Adipocyte (in vitro differentiated cells): Measurements from ENCODE around the gene ATAT1.

Experiments used
- DNase-seq: peaks from one replicate; pipeline ENCODE4 v3.0.0-alpha.2; 2015; ENCODE audit warnings: low read depth
- H3K27me3 ChIP-seq: replicated peaks from 2 replicates; pipeline ENCODE4 v1.7.0; 2013; ENCODE audit warnings: mild to moderate bottlenecking, low read length, moderate library complexity; ENCODE audit not compliant: control insufficient read depth, insufficient read depth
- H3K36me3 ChIP-seq: 2 replicates; pipeline ENCODE4 v1.7.0; 2013; ENCODE audit warnings: low read length, mild to moderate bottlenecking, moderate library complexity; ENCODE audit not compliant: control insufficient read depth, insufficient read depth, severe bottlenecking
- H3K4me1 ChIP-seq: 2 replicates; pipeline ENCODE4 v1.7.0; 2013; ENCODE audit warnings: mild to moderate bottlenecking, low read length, moderate library complexity; ENCODE audit not compliant: control insufficient read depth, insufficient read depth
- H3K4me3 ChIP-seq: 2 replicates; pipeline ENCODE4 v1.7.0; 2013; ENCODE audit warnings: mild to moderate bottlenecking, low read length, moderate library complexity
- H3K9ac ChIP-seq: 2 replicates; pipeline ENCODE4 v1.7.0; 2013; ENCODE audit warnings: mild to moderate bottlenecking, low read length, moderate library complexity
- H3K9me3 ChIP-seq: 2 replicates; pipeline ENCODE4 v1.7.0; 2013; ENCODE audit warnings: mild to moderate bottlenecking, low read length, moderate library complexity; ENCODE audit not compliant: control insufficient read depth

ATAT1 gene

DNA sequence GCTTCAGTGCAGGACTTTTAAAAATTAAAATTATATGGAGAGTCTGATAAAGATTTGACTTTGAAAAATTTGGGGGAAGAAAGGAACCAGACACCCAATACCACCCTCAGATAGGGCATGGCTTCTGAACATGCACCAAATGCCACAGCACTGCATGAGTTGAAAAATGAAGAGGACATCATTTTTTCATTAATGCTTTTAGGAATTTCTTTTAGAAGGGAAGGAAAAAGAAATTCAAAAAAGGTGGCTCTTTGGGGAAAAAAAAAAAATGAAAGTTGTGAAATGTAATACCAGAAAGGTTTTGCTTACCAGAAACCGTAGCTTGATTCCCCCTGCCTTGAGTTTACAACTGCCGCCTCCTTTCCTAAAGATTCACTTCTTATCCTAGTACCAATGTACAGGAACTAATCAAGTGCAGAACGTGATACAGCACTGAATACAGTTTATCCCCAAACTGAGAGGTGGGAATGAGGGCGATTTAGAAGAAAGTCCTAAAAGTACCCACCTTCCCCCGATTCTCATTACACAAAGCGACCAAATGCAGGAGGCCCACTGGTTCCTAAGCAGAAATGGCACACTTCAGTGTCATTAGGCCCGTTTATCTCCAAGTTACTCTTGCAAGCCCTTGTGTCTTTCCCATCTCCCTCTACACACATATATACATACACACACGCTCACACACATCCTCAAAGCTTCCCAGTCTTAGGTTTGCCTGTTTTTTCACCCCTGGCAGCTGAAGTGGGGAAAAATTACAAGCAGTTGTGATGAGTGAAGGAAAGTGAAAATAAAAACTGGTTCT lies 12.4 kb upstream of the ATAT1 start:
- Histone ChIP-seq H3K4me3 (peak overlapping the region; percentile 87), H3K27me3 (no peaks in the 10 kb centered on the region), H3K9me3 (no peaks in the 10 kb centered on the region), H3K9ac (peak overlapping the region; percentile 98), H3K36me3 (peaks cover 20% of the 10 kb centered on the region), H3K4me1 (peaks cover 49% of the 10 kb centered on the region)
- DNase-seq = peak; percentile 44

DNA sequence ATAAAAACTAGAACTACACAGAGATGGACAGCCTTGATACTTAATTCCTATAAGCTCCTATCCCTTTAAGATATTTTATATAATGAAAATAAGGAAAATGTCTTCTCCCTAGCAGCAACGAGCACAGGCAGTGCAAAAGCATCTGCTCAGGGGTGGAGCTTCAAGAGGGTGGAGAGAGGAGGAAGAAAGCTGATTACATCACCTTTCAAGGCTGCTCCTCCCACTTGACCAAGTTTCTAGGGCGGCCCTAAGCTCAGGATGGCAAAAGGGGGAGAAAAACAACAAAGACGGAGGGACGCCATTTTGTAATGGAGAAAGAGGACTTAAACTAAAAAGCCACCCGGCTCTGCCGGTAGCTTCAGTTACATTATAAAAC lies 11.8 kb upstream of the ATAT1 start:
- no peaks in the 10 kb centered on the region for H3K27me3 ChIP-seq
- H3K36me3 ChIP-seq = peaks cover 21% of the 10 kb centered on the region
- H3K9me3 ChIP-seq = no peaks in the 10 kb centered on the region
- H3K9ac ChIP-seq = peak overlapping the region; percentile 98
- peak; percentile 97 for DNase-seq
- peaks cover 43% of the 10 kb centered on the region for H3K4me1 ChIP-seq
- peak overlapping the region; percentile 87 for H3K4me3 ChIP-seq

DNA sequence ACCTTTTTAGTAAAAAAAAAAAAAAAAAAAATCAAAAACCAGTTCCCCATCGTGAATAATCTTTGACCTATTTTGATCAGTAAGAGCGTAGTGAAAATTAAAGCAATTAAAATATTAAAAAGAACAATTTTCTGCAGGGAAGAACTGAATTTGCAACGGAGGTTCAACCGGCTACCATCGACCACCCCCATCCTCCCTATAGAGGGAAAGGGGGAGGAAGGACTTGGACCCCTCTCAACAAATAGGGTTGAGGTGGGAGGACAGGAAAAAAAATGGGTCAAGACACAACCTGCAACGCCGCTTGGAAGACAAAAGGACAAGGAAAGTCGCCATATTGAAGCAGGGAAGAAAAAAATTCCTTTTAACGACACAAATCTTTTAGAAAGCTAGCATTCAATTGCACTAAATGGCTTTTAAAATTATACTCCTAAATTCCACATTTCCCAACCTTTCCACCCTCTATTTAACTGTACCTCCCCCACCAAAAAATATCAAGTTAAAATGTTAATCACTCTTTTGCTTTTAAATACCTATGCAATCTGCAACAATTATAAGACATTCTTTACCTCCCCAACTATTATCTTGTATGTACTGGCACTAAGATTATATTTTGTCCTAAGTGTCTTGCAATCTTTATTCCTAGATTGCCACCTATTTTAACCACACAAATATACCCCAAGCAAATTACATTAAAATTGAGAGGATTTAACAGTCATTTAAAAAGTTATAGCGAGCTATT lies 11.3 kb upstream of the ATAT1 start:
- peak overlapping the region; percentile 87 for H3K4me3 ChIP-seq
- H3K4me1 ChIP-seq = peaks cover 40% of the 10 kb centered on the region
- H3K27me3 ChIP-seq = no peaks in the 10 kb centered on the region
- peak overlapping the region; percentile 98 for H3K9ac ChIP-seq
- peaks cover 24% of the 10 kb centered on the region for H3K36me3 ChIP-seq
- DNase-seq = peak; percentile 83
- H3K9me3 ChIP-seq = no peaks in the 10 kb centered on the region

DNA sequence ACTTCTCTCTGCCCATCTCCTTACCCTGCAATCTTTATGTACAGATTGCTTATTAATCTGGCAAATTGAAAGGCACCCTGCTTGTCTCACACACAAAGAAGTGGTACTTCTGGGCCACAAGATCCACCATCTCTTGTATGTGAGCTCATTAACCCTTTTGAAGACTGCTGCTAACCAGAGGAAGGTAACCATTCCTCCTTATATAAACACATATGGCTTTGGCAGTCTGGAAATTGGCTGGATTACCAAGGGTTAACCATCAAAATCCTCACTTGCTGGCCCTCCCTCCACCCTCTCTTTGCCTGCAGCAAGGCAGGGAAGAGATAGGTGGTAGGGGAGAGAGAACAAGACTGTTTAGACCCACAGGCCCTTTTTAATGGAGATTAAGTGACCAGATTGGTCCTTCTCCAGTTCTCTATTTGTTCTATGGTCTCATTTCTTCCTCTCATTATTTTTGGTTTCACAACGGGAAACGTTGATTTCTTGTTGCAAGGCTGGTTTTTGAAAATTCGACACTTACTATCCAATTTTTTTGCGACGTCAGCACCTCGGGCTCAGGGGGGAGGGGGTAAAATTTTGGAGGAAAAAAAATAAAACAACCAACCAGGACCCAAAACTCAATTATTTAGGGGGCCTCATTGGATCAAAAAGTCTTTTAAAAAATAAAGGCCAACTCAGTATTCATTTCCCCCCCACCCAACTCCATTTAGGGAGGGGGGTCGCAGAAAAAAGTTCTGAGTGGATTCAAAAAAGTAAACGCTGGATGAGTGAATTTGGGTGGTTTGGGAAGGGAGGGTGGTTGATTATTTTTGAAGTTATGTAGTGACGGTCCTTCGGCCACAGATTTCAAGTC lies 10.5 kb upstream of the ATAT1 start:
- Histone ChIP-seq H3K36me3 (peaks cover 30% of the 10 kb centered on the region), H3K9me3 (no peaks in the 10 kb centered on the region), H3K4me3 (peak overlapping the region; percentile 87), H3K4me1 (peaks cover 40% of the 10 kb centered on the region), H3K27me3 (no peaks in the 10 kb centered on the region), H3K9ac (peak overlapping the region; percentile 98)
- DNase-seq = peak; percentile 52

- Histone ChIP-seq H3K4me1 (peaks cover 35% of the 10 kb centered on the region), H3K9me3 (no peaks in the 10 kb centered on the region), H3K27me3 (no peaks in the 10 kb centered on the region), H3K36me3 (peaks cover 36% of the 10 kb centered on the region), H3K4me3 (peak within 1 kb of the TSS; percentile 95), H3K9ac (peak within 1 kb of the TSS; percentile 98)
- DNase-seq = peak; percentile 100
Measured at GRCh38 chr6:30616811-30617564, 9.7 kb upstream of the ATAT1 start, which contains the start of gene PPP1R10. TSS of gene PPP1R10 (minus strand) at chr6:30617243. CDS start at chr6:30609944, 7,299 bp downstream.

- Histone ChIP-seq H3K4me1 (peaks cover 28% of the 10 kb centered on the region), H3K27me3 (no peaks in the 10 kb centered on the region), H3K36me3 (peaks cover 42% of the 10 kb centered on the region), H3K9ac (peak within 1 kb of the TSS; percentile 98), H3K9me3 (no peaks in the 10 kb centered on the region), H3K4me3 (peak within 1 kb of the TSS; percentile 95)
- peak; percentile 99 for DNase-seq
Measured at GRCh38 chr6:30617565-30618269, 9.0 kb upstream of the ATAT1 start, which contains the start of gene MRPS18B. TSS of gene MRPS18B (plus strand) at chr6:30617840. CDS start at chr6:30617866, 26 bp downstream.

DNA sequence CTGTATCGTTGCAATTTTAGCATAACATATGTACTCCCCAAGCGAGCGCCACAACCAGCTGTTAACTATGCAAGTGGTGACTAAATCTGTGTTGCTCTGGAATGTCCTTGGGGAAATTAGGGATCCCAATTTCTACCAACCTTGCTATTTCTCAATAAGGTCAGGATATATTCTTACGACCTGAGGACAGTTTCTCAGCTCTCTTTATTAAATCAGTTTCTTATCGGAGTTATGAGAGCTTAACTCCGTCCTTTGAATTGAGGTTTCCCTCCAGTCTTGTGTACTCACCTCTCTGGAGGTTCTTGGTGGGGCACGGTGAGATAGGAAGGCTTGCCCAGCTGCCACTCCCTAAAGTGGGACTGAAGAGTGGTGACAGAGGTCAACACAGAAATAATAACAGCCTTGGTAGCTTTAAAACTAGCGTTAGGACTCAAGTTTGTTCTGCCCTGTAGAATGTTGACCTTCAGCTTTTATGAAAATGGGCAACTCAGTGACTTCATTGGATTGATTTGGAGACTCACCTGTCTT lies 8.3 kb upstream of the ATAT1 start:
- Histone ChIP-seq H3K27me3 (no peaks in the 10 kb centered on the region), H3K36me3 (peaks cover 48% of the 10 kb centered on the region), H3K4me3 (peak overlapping the region; percentile 95), H3K4me1 (peaks cover 22% of the 10 kb centered on the region), H3K9ac (peak overlapping the region; percentile 98), H3K9me3 (no peaks in the 10 kb centered on the region)
- DNase-seq = no peak

GRCh38 chr6:30619561-30619960 lies 7.1 kb upstream of the ATAT1 start:
- H3K4me3 ChIP-seq = no peak overlapping the region
- no peaks in the 10 kb centered on the region for H3K27me3 ChIP-seq
- peaks cover 10% of the 10 kb centered on the region for H3K4me1 ChIP-seq
- no peaks in the 10 kb centered on the region for H3K9me3 ChIP-seq
- DNase-seq = no peak
- H3K9ac ChIP-seq = peak overlapping the region; percentile 41
- peaks cover 56% of the 10 kb centered on the region for H3K36me3 ChIP-seq

- DNase-seq = no peak
- H3K9me3 ChIP-seq = no peaks in the 10 kb centered on the region
- H3K4me3 ChIP-seq = no peak overlapping the region
- no peaks in the 10 kb centered on the region for H3K27me3 ChIP-seq
- H3K36me3 ChIP-seq = peaks cover 53% of the 10 kb centered on the region
- H3K4me1 ChIP-seq = peaks cover 10% of the 10 kb centered on the region
- no peak overlapping the region for H3K9ac ChIP-seq
Measured at GRCh38 chr6:30625511-30625910, 1.2 kb upstream of the ATAT1 start.

- H3K9ac ChIP-seq = no peak overlapping the region
- H3K36me3 ChIP-seq = peaks cover 16% of the 10 kb centered on the region
- H3K9me3 ChIP-seq = no peaks in the 10 kb centered on the region
- H3K27me3 ChIP-seq = no peaks in the 10 kb centered on the region
- DNase-seq = no peak
- H3K4me3 ChIP-seq = no peak overlapping the region
- H3K4me1 ChIP-seq = no peaks in the 10 kb centered on the region
Measured at GRCh38 chr6:30635834-30636233, 9.2 kb downstream of the ATAT1 start.
